Vagina (tissue), 2 donors: ENCODE measurements around the gene DOCK4.

Source experiments
- POLR2A ChIP-seq, 2 donors: fragments of 450-650 bp; IDR thresholded peaks; one replicate each; pipeline ENCODE4 v1.6.1; 2017; ENCODE audit warnings: antibody characterized with exemption in 2 of 2, mild to moderate bottlenecking in 2 of 2, moderate library complexity in 2 of 2
- TF ChIP-seq, protein P1 (sequence below), 3 experiments: fragments of 450-650 bp in 2 of 3; fragments of 200-600 bp in 1 of 3; sonication (generic) in 1 of 3; IDR thresholded peaks; one replicate each; pipeline ENCODE4 v1.5.1; 2017 to 2019; ENCODE audit warnings: antibody characterized with exemption in 3 of 3, mild to moderate bottlenecking in 2 of 3, moderate library complexity in 2 of 3

DNA sequence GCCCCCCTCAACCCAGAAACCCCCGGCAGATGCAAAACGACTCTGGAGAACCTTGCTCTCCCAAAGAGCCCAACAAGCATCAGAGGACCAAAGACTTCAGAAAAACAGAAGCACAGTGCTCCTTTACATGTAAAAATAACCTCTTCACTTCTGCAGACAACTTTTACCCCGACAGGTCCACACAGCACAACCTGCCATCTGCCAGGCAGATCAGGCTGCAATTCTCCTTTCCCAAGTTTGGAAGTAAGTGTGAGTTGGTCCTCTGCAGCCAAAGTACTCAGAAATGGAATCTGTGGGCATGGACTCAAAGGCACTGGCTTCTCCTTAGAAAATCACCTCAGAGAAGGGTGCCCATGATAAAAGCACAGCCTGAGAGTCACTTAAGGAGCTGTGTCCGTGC lies 26.0 kb downstream of the DOCK4 start:
- TF ChIP-seq, protein P1, sequence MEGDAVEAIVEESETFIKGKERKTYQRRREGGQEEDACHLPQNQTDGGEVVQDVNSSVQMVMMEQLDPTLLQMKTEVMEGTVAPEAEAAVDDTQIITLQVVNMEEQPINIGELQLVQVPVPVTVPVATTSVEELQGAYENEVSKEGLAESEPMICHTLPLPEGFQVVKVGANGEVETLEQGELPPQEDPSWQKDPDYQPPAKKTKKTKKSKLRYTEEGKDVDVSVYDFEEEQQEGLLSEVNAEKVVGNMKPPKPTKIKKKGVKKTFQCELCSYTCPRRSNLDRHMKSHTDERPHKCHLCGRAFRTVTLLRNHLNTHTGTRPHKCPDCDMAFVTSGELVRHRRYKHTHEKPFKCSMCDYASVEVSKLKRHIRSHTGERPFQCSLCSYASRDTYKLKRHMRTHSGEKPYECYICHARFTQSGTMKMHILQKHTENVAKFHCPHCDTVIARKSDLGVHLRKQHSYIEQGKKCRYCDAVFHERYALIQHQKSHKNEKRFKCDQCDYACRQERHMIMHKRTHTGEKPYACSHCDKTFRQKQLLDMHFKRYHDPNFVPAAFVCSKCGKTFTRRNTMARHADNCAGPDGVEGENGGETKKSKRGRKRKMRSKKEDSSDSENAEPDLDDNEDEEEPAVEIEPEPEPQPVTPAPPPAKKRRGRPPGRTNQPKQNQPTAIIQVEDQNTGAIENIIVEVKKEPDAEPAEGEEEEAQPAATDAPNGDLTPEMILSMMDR (IDR thresholded peaks at IDR 0.05), result no peak
- no peak for TF ChIP-seq POLR2A (IDR thresholded peaks at IDR 0.05)
